ENCODE measurements around the gene TBC1D22B.

DNA sequence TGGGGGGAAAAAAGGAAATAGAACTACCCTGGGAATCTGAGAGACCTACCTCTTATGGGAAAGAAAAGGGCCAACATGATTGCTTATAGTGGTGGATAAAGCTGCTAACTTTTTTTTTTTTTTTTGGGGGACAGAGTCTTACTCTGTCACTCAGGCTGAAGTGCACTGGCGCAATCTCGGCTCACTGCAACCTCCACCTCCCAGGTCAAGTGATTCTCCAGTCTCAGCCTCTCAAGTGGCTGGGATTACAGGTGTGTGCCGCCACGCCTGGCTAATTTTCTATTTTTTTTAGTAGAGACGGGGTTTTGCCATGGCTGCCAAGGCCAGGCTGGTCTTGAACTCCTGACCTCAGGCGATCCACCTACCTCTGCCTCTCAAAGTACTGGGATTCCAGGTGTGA, 39.5 kb upstream of the TBC1D22B start:
- TF ChIP-seq EZH2 (IDR thresholded peaks at IDR 0.05; ENCODE audit: insufficient read depth, poor library complexity, severe bottlenecking), result no peak
- no peak for TF ChIP-seq EZH2phosphoT487 (IDR thresholded peaks at IDR 0.05; ENCODE audit: insufficient read depth, low read depth)
